GM21447 (cell line): ENCODE data around the gene MAX.

Source experiments
- ATAC-seq: cut with Tn5 transposase; IDR thresholded peaks from one replicate; pipeline ENCODE4 v1.9.1; 2021; ENCODE audit not compliant: unreplicated experiment

The MAX gene

GRCh38 chr14:65102441-65103149 lies at the start of gene MAX:
Gene MAX, minus strand, starts transcription at chr14:65102517. Its CDS starts 178 bp downstream, at chr14:65102339.
- ATAC-seq, result peak; percentile 85

GRCh38 chr14:65151609-65151956 lies 49.3 kb upstream of the MAX start:
- ATAC-seq, result no peak

- no peak for ATAC-seq
Measured at GRCh38 chr14:65150898-65151608, 48.7 kb upstream of the MAX start.

- no peak for ATAC-seq
Measured at GRCh38 chr14:65149116-65149515, 46.8 kb upstream of the MAX start.

GRCh38 chr14:65144170-65144569 lies 41.9 kb upstream of the MAX start:
- ATAC-seq, result no peak

- ATAC-seq, result no peak
Measured at GRCh38 chr14:65142914-65143625, 40.8 kb upstream of the MAX start.

GRCh38 chr14:65142429-65142828 lies 40.1 kb upstream of the MAX start:
- ATAC-seq, result no peak

- ATAC-seq, result no peak
Measured at GRCh38 chr14:65141523-65141922, 39.2 kb upstream of the MAX start.

GRCh38 chr14:65137648-65138307 lies 35.5 kb upstream of the MAX start:
- no peak for ATAC-seq

- no peak for ATAC-seq
Measured at GRCh38 chr14:65134651-65135579, 32.6 kb upstream of the MAX start.

- no peak for ATAC-seq
Measured at GRCh38 chr14:65132855-65133254, 30.5 kb upstream of the MAX start.

- ATAC-seq, result no peak
Measured at GRCh38 chr14:65131301-65131701, 29.0 kb upstream of the MAX start.

GRCh38 chr14:65128096-65128495 lies 25.8 kb upstream of the MAX start:
- no peak for ATAC-seq

- no peak for ATAC-seq
Measured at GRCh38 chr14:65117769-65118745, 15.7 kb upstream of the MAX start.

- ATAC-seq, result no peak
Measured at GRCh38 chr14:65115615-65116014, 13.3 kb upstream of the MAX start.

GRCh38 chr14:65110525-65110924 lies 8.2 kb upstream of the MAX start:
- no peak for ATAC-seq

GRCh38 chr14:65109357-65109756 lies 7.0 kb upstream of the MAX start:
- ATAC-seq, result no peak

- ATAC-seq, result no peak
Measured at GRCh38 chr14:65107200-65107599, 4.9 kb upstream of the MAX start.

GRCh38 chr14:65106736-65107135 lies 4.4 kb upstream of the MAX start:
- no peak for ATAC-seq
